ENCODE results near the gene RHD.

DNA sequence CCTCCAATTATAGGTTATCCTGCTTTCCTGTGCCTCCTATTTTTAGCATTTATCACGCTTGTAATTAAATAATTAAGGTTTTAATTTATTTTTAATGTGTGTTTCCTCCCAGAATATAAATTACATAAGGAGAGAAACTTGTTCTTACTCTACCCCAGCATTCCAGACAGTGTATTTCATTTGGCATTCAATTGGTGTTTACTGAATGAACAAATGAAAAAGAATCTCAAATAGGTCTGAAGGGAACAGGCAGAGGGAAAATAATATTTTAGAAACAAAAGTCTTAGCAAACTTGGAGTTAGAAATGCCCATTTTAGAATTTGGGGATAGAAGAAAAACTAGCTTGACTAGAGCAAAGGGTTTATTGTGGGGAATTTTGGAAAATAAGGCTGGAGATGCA is 15.1 kb upstream of the RHD start:
- no peak for TF ChIP-seq CTCF (IDR thresholded peaks at IDR 0.05)
- no peak for TF ChIP-seq EP300 (IDR thresholded peaks at IDR 0.05)
- no peak for TF ChIP-seq POLR2A (IDR thresholded peaks at IDR 0.05)
